Stomach (tissue), 9 donors: Measurements from ENCODE around the gene EFCAB12. TPM values are rescaled to one million over a fixed set of nuclear protein-coding genes. Genes with fewer than 3 reads are reported as not detected.

ENCODE experiments used
- DNase-seq, 2 donors: peaks; one replicate each; pipeline versions ENCODE4 v3.0.0 to v3.0.0-alpha.2; 2013 to 2019
- H3K27ac ChIP-seq, 5 donors: fragments of 200-600 bp in 4 of 5; sonication (generic) in 4 of 5; one replicate each; pipeline ENCODE4 v1.5.1; 2013 to 2019; ENCODE audit warnings: mild to moderate bottlenecking in 1 of 5, moderate library complexity in 1 of 5
- H3K27me3 ChIP-seq, 3 donors: fragments of 200-600 bp; sonication (generic); one replicate each; pipeline ENCODE4 v1.5.1; 2017 to 2019; ENCODE audit warnings: mixed run types in 1 of 3
- H3K36me3 ChIP-seq, 4 donors: fragments of 200-600 bp; sonication (generic); 1 replicate in 3 of 4; 2 replicates in 1 of 4; pipeline ENCODE4 v1.5.1; 2016 to 2019
- H3K4me1 ChIP-seq, 4 donors: fragments of 200-600 bp; sonication (generic); one replicate each; pipeline ENCODE4 v1.5.1; 2016 to 2019
- H3K4me3 ChIP-seq, 4 donors: fragments of 200-600 bp; sonication (generic) in 3 of 4; one replicate each; pipeline ENCODE4 v1.5.1; 2016 to 2019; ENCODE audit warnings: mild to moderate bottlenecking in 1 of 4
- H3K9me3 ChIP-seq, 4 donors: fragments of 200-600 bp; sonication (generic); one replicate each; pipeline ENCODE4 v1.5.1; 2016 to 2019
- EP300 ChIP-seq: sonication (generic); formaldehyde crosslinking; IDR thresholded peaks from one replicate; pipeline ENCODE4 v1.6.1; 2017; ENCODE audit warnings: antibody characterized with exemption
- POLR2A ChIP-seq, 4 donors: fragments of 450-650 bp; IDR thresholded peaks; one replicate each; pipeline ENCODE4 v1.6.1; 2016; ENCODE audit warnings: antibody characterized with exemption in 4 of 4, control low read depth in 2 of 4, mild to moderate bottlenecking in 1 of 4, moderate library complexity in 1 of 4
- POLR2AphosphoS5 ChIP-seq, 3 donors: sonication (generic); formaldehyde crosslinking; IDR thresholded peaks; one replicate each; pipeline ENCODE4 v1.6.1; 2016; ENCODE audit warnings: antibody characterized with exemption in 3 of 3
- WGBS, 5 donors: extraction: QIAGEN DNeasy Blood & Tissue Kit in 3 of 5; methylation state at CpG; one replicate each; pipeline versions ENCODE4 v1.1.5 to v1.1.7; 2013 to 2018; 5-methylcytosine and 5-hydroxymethylcytosine counted together
- intact Hi-C: fragments of 100-400 bp; cut with DNase I; formaldehyde crosslinking; loops from one replicate; pipeline ENCODE4 v1.15.1; 2023; ENCODE audit warnings: low total_unique reads
- polyA plus RNA-seq, 3 donors: library from polyadenylated mRNA; stranded (reverse); fragments of 200-250 nt; gene quantifications; one replicate each; pipeline ENCODE4 v1.2.3, GENCODE V29; 2013
- total RNA-seq, 5 donors: library from RNA; depleted of rRNA; stranded (reverse); fragments of >200 nt; gene quantifications; one replicate each; pipeline versions ENCODE4 v1.1.0 to v1.2.3, GENCODE V29; 2014 to 2016
- TF ChIP-seq, protein P1 (sequence below), 7 experiments: fragments of 450-650 bp in 4 of 7; fragments of 200-600 bp in 3 of 7; sonication (generic) in 3 of 7; IDR thresholded peaks; one replicate each; pipeline ENCODE4 v1.5.1; 2016 to 2019; ENCODE audit warnings: antibody characterized with exemption in 7 of 7, control low read depth in 2 of 7, mild to moderate bottlenecking in 1 of 7
- donor health status: healthy with polysubstance abuse.
- donor health status: Bipolar disorder and iron deficiency.
- donor health status: healthy.

EFCAB12 gene
- total and polyA plus RNA-seq, 8 donors = 0.33 to 4.0 (median 1.8) TPM; not detected in 2

DNA sequence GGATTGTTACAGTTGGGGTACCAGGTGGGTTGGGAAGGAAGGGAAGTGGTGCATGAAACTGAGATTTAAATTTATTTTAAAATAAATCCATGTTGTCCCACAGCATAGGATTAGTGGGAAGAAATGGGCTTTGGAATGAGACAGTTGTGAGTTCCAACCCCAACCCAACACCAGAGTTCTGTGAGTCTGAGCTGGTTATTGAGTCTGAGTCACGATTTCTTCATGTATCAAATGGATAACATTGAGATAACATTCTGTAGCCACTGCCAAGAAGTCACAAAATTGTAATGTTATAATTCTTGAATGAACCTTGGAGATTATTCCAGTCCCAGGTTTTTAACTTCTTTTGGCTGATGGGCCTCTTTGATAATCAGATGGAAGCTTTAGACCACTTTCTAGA, 25.3 kb upstream of the EFCAB12 start:
- no peaks in the 10 kb centered on the region for H3K27me3 ChIP-seq
- WGBS, 5 donors = 28 to 64% (median 52%) methylated on average over 1 of the region's 1 CpG
- intact Hi-C loops = no loop called here

DNA sequence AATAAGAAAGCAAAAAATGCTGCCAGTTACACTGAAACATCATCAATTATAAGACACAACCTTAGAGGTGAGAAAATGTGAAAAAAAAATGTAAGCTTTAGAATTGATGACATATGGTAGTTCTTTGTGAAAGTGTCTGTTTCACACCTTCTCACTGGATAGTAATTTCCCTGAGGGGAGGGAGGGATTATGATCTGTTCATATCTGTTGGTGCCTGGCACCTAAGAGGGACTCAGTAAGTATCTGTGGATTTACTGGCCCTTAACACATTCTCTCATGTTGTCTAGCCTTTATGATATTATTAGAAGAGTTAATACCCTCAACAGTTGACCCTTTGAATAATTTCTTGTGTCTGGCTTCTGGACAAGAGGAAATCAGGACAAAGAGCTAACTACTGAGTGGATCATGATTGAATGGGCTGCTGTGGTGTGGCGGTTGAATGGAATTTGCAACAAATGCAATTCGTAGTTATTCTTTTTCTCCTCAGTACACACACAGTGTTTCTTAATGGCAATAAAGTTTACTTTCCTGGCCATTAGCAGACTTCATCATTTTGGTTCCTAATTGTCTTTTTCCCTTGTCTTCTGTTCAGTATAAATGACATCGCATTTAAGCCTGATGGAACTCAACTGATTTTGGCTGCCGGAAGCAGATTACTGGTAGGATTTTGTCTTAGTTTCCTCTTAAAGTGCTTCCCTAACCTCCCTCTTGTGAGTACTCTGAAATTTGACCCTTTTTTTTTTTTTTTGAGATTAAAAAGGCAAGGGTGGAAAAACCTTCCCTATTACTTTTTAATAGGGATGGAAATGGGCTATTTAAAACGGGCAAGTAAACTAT, 21.1 kb upstream of the EFCAB12 start:
- Histone ChIP-seq H3K9me3 (no peaks in the 10 kb centered on the region), H3K4me1 (peaks cover 18 to 71% (median 32%) of the 10 kb centered on the region in 4 donors), H3K4me3 (no peak overlapping the region), H3K36me3 (peaks cover 0 to 28% (median 26%) of the 10 kb centered on the region in 4 donors), H3K27ac (peak overlapping the region in 4 of 5 donors; percentile 9 to 79 (median 51)), H3K27me3 (no peaks in the 10 kb centered on the region)
- WGBS, 5 donors = 35 to 48% (median 45%) methylated on average over 5 of the region's 5 CpGs
- no peak for DNase-seq
- intact Hi-C loops = no loop called here
- TF ChIP-seq, protein P1, sequence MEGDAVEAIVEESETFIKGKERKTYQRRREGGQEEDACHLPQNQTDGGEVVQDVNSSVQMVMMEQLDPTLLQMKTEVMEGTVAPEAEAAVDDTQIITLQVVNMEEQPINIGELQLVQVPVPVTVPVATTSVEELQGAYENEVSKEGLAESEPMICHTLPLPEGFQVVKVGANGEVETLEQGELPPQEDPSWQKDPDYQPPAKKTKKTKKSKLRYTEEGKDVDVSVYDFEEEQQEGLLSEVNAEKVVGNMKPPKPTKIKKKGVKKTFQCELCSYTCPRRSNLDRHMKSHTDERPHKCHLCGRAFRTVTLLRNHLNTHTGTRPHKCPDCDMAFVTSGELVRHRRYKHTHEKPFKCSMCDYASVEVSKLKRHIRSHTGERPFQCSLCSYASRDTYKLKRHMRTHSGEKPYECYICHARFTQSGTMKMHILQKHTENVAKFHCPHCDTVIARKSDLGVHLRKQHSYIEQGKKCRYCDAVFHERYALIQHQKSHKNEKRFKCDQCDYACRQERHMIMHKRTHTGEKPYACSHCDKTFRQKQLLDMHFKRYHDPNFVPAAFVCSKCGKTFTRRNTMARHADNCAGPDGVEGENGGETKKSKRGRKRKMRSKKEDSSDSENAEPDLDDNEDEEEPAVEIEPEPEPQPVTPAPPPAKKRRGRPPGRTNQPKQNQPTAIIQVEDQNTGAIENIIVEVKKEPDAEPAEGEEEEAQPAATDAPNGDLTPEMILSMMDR (IDR thresholded peaks at IDR 0.05) = no peak
- no peak for TF ChIP-seq EP300
- TF ChIP-seq POLR2AphosphoS5 (IDR thresholded peaks at IDR 0.05) = no peak
- TF ChIP-seq POLR2A (IDR thresholded peaks at IDR 0.05) = no peak

More for the DNA sequence above, 25.3 kb upstream of the EFCAB12 start:
- Histone ChIP-seq H3K9me3 (no peaks in the 10 kb centered on the region), H3K27ac (no peak overlapping the region), H3K4me1 (peaks cover 5 to 31% (median 11%) of the 10 kb centered on the region in 4 donors), H3K36me3 (peaks cover 6 to 67% (median 62%) of the 10 kb centered on the region in 4 donors), H3K4me3 (no peak overlapping the region)
- no peak for DNase-seq
- no peak for TF ChIP-seq EP300
- TF ChIP-seq, protein P1 (IDR thresholded peaks at IDR 0.05) = no peak
- TF ChIP-seq POLR2AphosphoS5 (IDR thresholded peaks at IDR 0.05) = no peak
- no peak for TF ChIP-seq POLR2A (IDR thresholded peaks at IDR 0.05)

DNA sequence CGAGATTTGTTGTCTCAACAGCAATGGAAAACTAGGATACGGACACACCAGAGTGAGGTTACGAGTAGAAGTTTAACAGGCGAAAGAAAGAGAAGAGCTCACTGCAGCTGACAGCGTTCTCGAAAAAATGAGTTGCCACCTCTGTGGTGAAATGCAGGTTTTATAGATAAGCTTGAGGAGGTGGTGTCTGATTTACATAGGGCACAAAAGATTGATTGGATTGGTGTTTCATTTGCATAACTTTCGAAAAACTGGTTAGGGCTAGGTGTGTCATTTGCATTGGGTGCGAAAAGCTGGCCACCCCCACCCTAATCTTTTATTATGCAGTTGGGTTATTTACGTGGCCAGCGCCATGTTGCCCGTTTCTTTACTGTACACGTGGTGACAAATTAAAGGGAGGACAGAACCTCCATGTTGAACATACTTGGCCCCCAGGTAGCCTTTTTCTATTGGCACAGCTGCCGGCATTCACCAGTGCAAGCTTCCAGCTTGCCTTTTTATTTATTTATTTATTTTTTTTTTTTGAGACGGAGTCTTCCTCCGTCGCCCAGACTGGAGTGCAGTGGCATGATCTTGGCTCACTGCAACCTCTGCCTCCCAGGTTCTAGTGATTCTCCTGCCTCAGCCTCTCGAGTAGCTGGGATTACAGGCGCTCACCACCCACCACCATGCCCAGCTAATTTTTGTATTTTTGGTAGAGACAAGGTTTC, 19.9 kb upstream of the EFCAB12 start:
- peak overlapping the region in 1 of 4 donors; percentile 18 for H3K4me3 ChIP-seq
- 43 to 69% (median 59%) methylated on average over 18 of the region's 18 CpGs for WGBS, 5 donors
- H3K9me3 ChIP-seq = no peaks in the 10 kb centered on the region
- H3K4me1 ChIP-seq = peaks cover 24 to 79% (median 42%) of the 10 kb centered on the region in 4 donors
- intact Hi-C loops = no loop called here
- TF ChIP-seq EP300 (no peak), POLR2AphosphoS5 (IDR thresholded peaks at IDR 0.05) (peak in 2 of 3 donors; percentile 59 to 83), POLR2A (IDR thresholded peaks at IDR 0.05) (no peak)
- TF ChIP-seq, protein P1 (IDR thresholded peaks at IDR 0.05) = no peak
- peak; percentile 67 to 86 for DNase-seq
- peaks cover 0 to 18% (median 17%) of the 10 kb centered on the region in 4 donors for H3K36me3 ChIP-seq
- no peaks in the 10 kb centered on the region for H3K27me3 ChIP-seq
- H3K27ac ChIP-seq = peak overlapping the region; percentile 65 to 79 (median 74)

DNA sequence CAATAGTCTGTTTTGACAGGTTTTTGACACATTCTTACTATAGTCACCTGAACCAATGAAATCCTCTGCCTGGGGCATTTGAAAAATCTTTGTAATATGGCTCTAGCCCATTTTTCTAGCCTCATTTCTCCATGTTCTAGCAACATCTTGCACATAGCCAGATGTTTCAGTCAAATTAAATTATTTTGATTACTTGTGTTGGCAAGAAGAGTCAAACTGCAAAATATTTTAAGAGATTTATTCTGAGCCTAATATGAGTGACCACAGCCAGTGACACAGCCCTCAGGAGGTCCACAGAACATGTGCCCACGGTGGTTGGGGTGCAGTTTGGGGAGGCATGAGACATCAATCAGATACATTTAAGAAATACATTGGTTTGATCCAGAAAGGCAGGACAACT, 18.5 kb upstream of the EFCAB12 start:
- WGBS, 5 donors = 23 to 53% (median 35%) methylated on average over 1 of the region's 1 CpG
- Histone ChIP-seq H3K4me3 (no peak overlapping the region), H3K36me3 (peaks cover 0 to 6% (median 3%) of the 10 kb centered on the region in 4 donors), H3K4me1 (peaks cover 35 to 91% (median 56%) of the 10 kb centered on the region in 4 donors), H3K27me3 (no peaks in the 10 kb centered on the region), H3K27ac (peak overlapping the region in 3 of 5 donors; percentile 65 to 79 (median 78)), H3K9me3 (no peaks in the 10 kb centered on the region)
- no peak for TF ChIP-seq EP300
- TF ChIP-seq, protein P1 (IDR thresholded peaks at IDR 0.05) = no peak
- intact Hi-C loops = no loop called here
- no peak for DNase-seq
